HepG2 (cell line): ENCODE data around the gene VARS2.

Experiments used
- HDAC2 ChIP-seq: sonication (generic); formaldehyde crosslinking; IDR thresholded peaks from 2 replicates; pipeline ENCODE4 v1.4.0; 2020; ENCODE audit warnings: missing genetic modification reagents
- KDM1A ChIP-seq: IDR thresholded peaks from 2 replicates; pipeline ENCODE4 v1.6.1; 2016; ENCODE audit warnings: missing compliant biosample characterization
- KLF15 ChIP-seq: sonication (generic); formaldehyde crosslinking; IDR thresholded peaks from 2 replicates; pipeline ENCODE4 v1.8.1; 2023; ENCODE audit warnings: borderline replicate concordance, mild to moderate bottlenecking, inconsistent platforms, missing genetic modification reagents, mixed read lengths
- ZNF510 ChIP-seq: sonication (generic); formaldehyde crosslinking; IDR thresholded peaks from 2 replicates; pipeline ENCODE4 v1.4.0; 2020; ENCODE audit warnings: low read depth, mild to moderate bottlenecking, missing genetic modification reagents
- ZZZ3 ChIP-seq: sonication (generic); formaldehyde crosslinking; IDR thresholded peaks from 2 replicates; pipeline ENCODE4 v1.4.0; 2020; ENCODE audit warnings: missing genetic modification reagents, mild to moderate bottlenecking, borderline replicate concordance
- TF ChIP-seq, protein P1 (sequence below): sonication (generic); formaldehyde crosslinking; IDR thresholded peaks from 2 replicates; pipeline ENCODE4 v1.5.0; 2020; ENCODE audit warnings: mild to moderate bottlenecking, missing genetic modification reagents, moderate library complexity
- TF ChIP-seq, protein P2 (sequence below): conservative IDR thresholded peaks from 2 replicates; pipeline ENCODE4 v1.6.1; 2018; ENCODE audit warnings: missing genetic modification reagents

DNA sequence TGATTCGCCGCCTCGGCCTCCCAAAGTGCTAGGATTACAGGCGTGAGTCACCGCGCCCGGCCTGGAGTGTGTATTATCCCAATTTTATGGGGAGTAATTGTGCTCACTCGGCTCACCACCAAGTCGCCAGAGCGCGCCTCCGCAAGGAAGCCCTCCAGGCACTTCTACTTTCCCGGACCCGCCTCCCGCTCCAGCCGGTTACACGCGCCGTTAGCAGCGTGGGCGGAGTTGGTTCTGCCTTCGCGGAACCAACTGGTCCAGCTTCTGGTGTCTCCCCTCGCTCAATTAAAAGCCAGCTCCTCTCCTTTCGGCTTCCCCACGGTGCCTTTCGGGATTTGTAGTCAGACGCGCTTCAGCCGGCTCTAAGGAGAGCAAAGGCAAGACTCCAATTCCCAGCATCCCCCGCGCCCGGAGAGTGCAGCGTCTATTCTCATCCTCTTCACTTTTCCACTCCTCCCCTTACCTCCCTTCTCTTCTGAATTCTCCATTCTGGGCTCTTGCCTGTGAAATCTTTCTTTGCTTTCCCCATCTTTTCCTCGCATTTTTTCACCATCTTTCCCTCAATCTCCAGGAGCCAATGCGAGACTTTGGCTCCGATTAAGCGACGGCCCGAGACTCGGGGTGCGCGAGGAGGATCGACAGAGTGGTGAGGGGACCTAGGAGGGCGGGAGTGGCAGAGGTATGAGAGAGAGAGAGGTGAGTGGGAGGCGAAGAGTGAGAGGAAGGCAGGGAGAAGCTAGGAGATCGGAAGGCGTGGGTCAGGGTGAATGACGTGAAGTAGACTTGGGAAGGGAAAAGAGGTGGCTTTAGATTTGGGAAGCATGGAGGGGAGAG is 6.1 kb upstream of the VARS2 start, which contains the start of gene GTF2H4:
- TF ChIP-seq ZNF510 (peak; percentile 89; the same call in 1 of the 2 replicates), KLF15 (CRISPR knock-in tag) (no peak), KDM1A (CRISPR knock-in tag) (peak; percentile 98), HDAC2 (peak; percentile 89), ZZZ3 (CRISPR knock-in tag) (peak; percentile 97)
- TF ChIP-seq, protein P1, sequence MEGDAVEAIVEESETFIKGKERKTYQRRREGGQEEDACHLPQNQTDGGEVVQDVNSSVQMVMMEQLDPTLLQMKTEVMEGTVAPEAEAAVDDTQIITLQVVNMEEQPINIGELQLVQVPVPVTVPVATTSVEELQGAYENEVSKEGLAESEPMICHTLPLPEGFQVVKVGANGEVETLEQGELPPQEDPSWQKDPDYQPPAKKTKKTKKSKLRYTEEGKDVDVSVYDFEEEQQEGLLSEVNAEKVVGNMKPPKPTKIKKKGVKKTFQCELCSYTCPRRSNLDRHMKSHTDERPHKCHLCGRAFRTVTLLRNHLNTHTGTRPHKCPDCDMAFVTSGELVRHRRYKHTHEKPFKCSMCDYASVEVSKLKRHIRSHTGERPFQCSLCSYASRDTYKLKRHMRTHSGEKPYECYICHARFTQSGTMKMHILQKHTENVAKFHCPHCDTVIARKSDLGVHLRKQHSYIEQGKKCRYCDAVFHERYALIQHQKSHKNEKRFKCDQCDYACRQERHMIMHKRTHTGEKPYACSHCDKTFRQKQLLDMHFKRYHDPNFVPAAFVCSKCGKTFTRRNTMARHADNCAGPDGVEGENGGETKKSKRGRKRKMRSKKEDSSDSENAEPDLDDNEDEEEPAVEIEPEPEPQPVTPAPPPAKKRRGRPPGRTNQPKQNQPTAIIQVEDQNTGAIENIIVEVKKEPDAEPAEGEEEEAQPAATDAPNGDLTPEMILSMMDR (CRISPR knock-in tag) = peak; percentile 12; the same call in 1 of the 2 replicates
- TF ChIP-seq, protein P2, sequence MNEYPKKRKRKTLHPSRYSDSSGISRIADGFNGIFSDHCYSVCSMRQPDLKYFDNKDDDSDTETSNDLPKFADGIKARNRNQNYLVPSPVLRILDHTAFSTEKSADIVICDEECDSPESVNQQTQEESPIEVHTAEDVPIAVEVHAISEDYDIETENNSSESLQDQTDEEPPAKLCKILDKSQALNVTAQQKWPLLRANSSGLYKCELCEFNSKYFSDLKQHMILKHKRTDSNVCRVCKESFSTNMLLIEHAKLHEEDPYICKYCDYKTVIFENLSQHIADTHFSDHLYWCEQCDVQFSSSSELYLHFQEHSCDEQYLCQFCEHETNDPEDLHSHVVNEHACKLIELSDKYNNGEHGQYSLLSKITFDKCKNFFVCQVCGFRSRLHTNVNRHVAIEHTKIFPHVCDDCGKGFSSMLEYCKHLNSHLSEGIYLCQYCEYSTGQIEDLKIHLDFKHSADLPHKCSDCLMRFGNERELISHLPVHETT = peak; percentile 89
